Transverse colon (tissue), 3 donors: ENCODE results near the gene LEKR1.

ENCODE experiments used
- POLR2A ChIP-seq: fragments of 450-650 bp; IDR thresholded peaks from one replicate; pipeline ENCODE4 v1.6.1; 2016; ENCODE audit warnings: antibody characterized with exemption, mild to moderate bottlenecking, moderate library complexity
- TF ChIP-seq, protein P1 (sequence below), 5 experiments: fragments of 200-600 bp in 3 of 5; fragments of 450-650 bp in 2 of 5; sonication (generic) in 3 of 5; IDR thresholded peaks; 1 replicate in 2 of 5; 2 replicates in 3 of 5; pipeline ENCODE4 v1.5.1; 2016 to 2017; ENCODE audit warnings: antibody characterized with exemption in 5 of 5, inconsistent platforms in 3 of 5, mild to moderate bottlenecking in 2 of 5, moderate library complexity in 1 of 5

- TF ChIP-seq, protein P1, sequence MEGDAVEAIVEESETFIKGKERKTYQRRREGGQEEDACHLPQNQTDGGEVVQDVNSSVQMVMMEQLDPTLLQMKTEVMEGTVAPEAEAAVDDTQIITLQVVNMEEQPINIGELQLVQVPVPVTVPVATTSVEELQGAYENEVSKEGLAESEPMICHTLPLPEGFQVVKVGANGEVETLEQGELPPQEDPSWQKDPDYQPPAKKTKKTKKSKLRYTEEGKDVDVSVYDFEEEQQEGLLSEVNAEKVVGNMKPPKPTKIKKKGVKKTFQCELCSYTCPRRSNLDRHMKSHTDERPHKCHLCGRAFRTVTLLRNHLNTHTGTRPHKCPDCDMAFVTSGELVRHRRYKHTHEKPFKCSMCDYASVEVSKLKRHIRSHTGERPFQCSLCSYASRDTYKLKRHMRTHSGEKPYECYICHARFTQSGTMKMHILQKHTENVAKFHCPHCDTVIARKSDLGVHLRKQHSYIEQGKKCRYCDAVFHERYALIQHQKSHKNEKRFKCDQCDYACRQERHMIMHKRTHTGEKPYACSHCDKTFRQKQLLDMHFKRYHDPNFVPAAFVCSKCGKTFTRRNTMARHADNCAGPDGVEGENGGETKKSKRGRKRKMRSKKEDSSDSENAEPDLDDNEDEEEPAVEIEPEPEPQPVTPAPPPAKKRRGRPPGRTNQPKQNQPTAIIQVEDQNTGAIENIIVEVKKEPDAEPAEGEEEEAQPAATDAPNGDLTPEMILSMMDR (IDR thresholded peaks at IDR 0.05) = no peak
- TF ChIP-seq POLR2A = no peak
Observed at GRCh38 chr3:156888576-156888975, 62.4 kb downstream of the LEKR1 start.
